Right lobe of liver (tissue), 6 donors: Measurements from ENCODE around the gene AKAP13. TPM values are rescaled to one million over a fixed set of nuclear protein-coding genes. Genes with fewer than 3 reads are reported as not detected.
"Not testable (repeated sequence)": the region's sequence is repeated elsewhere in the genome, so short reads cannot be mapped to it uniquely, and the experiment has no call there.

ENCODE experiments used
- ATAC-seq, 4 donors: fragments of 200-7000 bp; cut with Tn5 transposase; one replicate each; pipeline ENCODE4 v1.9.1; 2020; ENCODE audit warnings: mild to moderate bottlenecking in 4 of 4, moderate library complexity in 4 of 4
- DNase-seq, 3 donors: peaks; one replicate each; pipeline ENCODE4 v3.0.0-alpha.2; 2020
- H3K27ac ChIP-seq, 3 donors: fragments of 200-600 bp; one replicate each; pipeline ENCODE4 v1.8.0; 2022
- H3K27me3 ChIP-seq, 2 donors: fragments of 200-600 bp; one replicate each; pipeline ENCODE4 v1.8.0; 2022
- H3K36me3 ChIP-seq, 4 donors: fragments of 200-600 bp; sonication (generic) in 1 of 4; one replicate each; pipeline versions ENCODE4 v1.5.1 to v1.8.0; 2017 to 2022; ENCODE audit warnings: control low read depth in 1 of 4
- H3K4me1 ChIP-seq, 4 donors: fragments of 200-600 bp; sonication (generic) in 1 of 4; one replicate each; pipeline versions ENCODE4 v1.5.1 to v1.8.0; 2017 to 2022; ENCODE audit warnings: control low read depth in 1 of 4
- H3K4me3 ChIP-seq, 3 donors: fragments of 200-600 bp; one replicate each; pipeline ENCODE4 v1.8.0; 2022
- H3K9me3 ChIP-seq, 4 donors: fragments of 200-600 bp; sonication (generic) in 1 of 4; one replicate each; pipeline versions ENCODE4 v1.5.1 to v1.8.0; 2017 to 2022; ENCODE audit warnings: control low read depth in 1 of 4
- CTCF ChIP-seq, 4 donors: fragments of 200-600 bp in 3 of 4; fragments of 450-650 bp in 1 of 4; IDR thresholded peaks; one replicate each; pipeline versions ENCODE4 v1.5.1 to v1.8.0; 2016 to 2022; ENCODE audit warnings: antibody characterized with exemption in 4 of 4, mild to moderate bottlenecking in 2 of 4
- POLR2A ChIP-seq: fragments of 450-650 bp; IDR thresholded peaks from one replicate; pipeline ENCODE4 v1.6.1; 2017; ENCODE audit warnings: antibody characterized with exemption, mild to moderate bottlenecking
- WGBS: methylation state at CpG from one replicate; pipeline ENCODE4 v1.1.6; 2018; ENCODE audit warnings: low coverage, low lambda C conversion rate; ENCODE audit not compliant: insufficient coverage; ENCODE audit errors: missing lambda C conversion rate; 5-methylcytosine and 5-hydroxymethylcytosine counted together
- intact Hi-C, 2 donors: fragments of 100-400 bp; cut with DNase I; formaldehyde crosslinking; loops; one replicate each; pipeline versions ENCODE4 v1.11.2 to v1.14.1; 2022
- total RNA-seq, 6 experiments: library from RNA; depleted of rRNA in 2 of 6; stranded (reverse); fragments of >200 nt in 2 of 6; fragmentation: NEBNext Ultra II Directional in 3 of 6; extraction: Animal tissue kit (Norgen Biotek cat#: 25700) in 3 of 6; gene quantifications; one replicate each; pipeline versions ENCODE4 v1.1.0 to v1.2.4, GENCODE V29; 2016 to 2023
- donor health status: DM: no; HTN: yes; CAD: no.
- donor health status: DM: no; HTN: no; CAD: no.
- donor health status: DM: no; HTN: no; CAD: no.
- donor health status: DM: no; HTN: yes; CAD: no.
- donor health status: DM: no; HTN: yes; CAD: no.

The AKAP13 gene
- total RNA-seq, 6 experiments from 2014 or later: 50.1 to 73.1 (median 63.9) TPM

GRCh38 chr15:85337425-85338074, 42.9 kb upstream of the AKAP13 start:
- Histone ChIP-seq H3K36me3 (no peaks in the 10 kb centered on the region), H3K9me3 (no peaks in the 10 kb centered on the region), H3K4me3 (no peak overlapping the region), H3K27ac (no peak overlapping the region), H3K27me3 (no peaks in the 10 kb centered on the region), H3K4me1 (peaks cover 0 to 12% (median 4%) of the 10 kb centered on the region in 4 donors)
- WGBS: 54% methylated on average over 6 of the region's 9 CpGs
- TF ChIP-seq CTCF (IDR thresholded peaks at IDR 0.05): no peak
- no peak for TF ChIP-seq POLR2A
- ATAC-seq: peak in 3 of 4 donors; percentile 23 to 39 (median 26)
- intact Hi-C loops: no loop called here
- DNase-seq: no peak

- Histone ChIP-seq H3K4me3 (no peak overlapping the region), H3K4me1 (peaks cover 0 to 13% (median 3%) of the 10 kb centered on the region in 4 donors), H3K36me3 (no peaks in the 10 kb centered on the region), H3K27me3 (no peaks in the 10 kb centered on the region), H3K9me3 (no peaks in the 10 kb centered on the region), H3K27ac (no peak overlapping the region)
- no peak for TF ChIP-seq POLR2A
- ATAC-seq (peak in 1 of 4 donors; percentile 48), DNase-seq (no peak)
- WGBS: 70% methylated on average over 1 of the region's 1 CpG
- intact Hi-C loops: no loop called here
These were observed 40.1 kb upstream of the AKAP13 start for GRCh38 chr15:85340321-85340665.

DNA sequence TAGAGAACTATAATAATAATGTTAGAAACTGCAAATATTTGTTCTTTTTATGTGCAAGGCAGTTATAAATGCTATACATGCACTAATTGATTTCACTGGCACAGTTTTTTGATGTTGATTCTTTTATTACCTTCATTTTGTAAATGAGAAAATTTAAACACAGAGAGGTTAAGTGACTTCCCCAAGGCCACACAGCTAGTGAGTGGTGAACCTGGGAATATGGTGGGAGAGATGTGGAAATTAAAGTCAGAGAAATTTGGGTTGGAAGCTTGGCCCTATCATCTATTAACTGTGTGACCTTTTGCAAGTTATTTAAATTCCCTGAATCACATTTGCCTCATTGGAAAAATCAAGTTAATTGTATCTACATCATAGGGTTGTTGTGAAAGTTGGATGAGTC, 39.6 kb upstream of the AKAP13 start:
- intact Hi-C loops: no loop called here
- Histone ChIP-seq H3K9me3 (no peaks in the 10 kb centered on the region), H3K4me1 (peaks cover 0 to 13% (median under 1%) of the 10 kb centered on the region in 4 donors), H3K4me3 (no peak overlapping the region), H3K36me3 (no peaks in the 10 kb centered on the region), H3K27ac (no peak overlapping the region), H3K27me3 (no peaks in the 10 kb centered on the region)
- DNase-seq: no peak
- no peak for ATAC-seq
- TF ChIP-seq POLR2A (no peak), CTCF (IDR thresholded peaks at IDR 0.05) (no peak)

- DNase-seq, H3K27ac ChIP-seq, ATAC-seq, H3K4me3 ChIP-seq, H3K9me3 ChIP-seq, H3K27me3 ChIP-seq, H3K36me3 ChIP-seq, intact Hi-C loops: not testable (repeated sequence)
- 85% methylated on average over 6 of the region's 6 CpGs for WGBS
- peaks cover 0 to 18% (median 4%) of the 10 kb centered on the region in 4 donors for H3K4me1 ChIP-seq
These were observed 38.2 kb upstream of the AKAP13 start for GRCh38 chr15:85342163-85342562.

- WGBS: 63% methylated on average over 5 of the region's 5 CpGs
- H3K9me3 ChIP-seq, H3K27ac ChIP-seq, H3K27me3 ChIP-seq, H3K4me3 ChIP-seq, ATAC-seq, H3K36me3 ChIP-seq, DNase-seq, intact Hi-C loops: not testable (repeated sequence)
- peaks cover 0 to 25% (median 5%) of the 10 kb centered on the region in 4 donors for H3K4me1 ChIP-seq
These were observed 37.0 kb upstream of the AKAP13 start for GRCh38 chr15:85343443-85343842.

GRCh38 chr15:85344241-85344640, 36.2 kb upstream of the AKAP13 start:
- H3K27me3 ChIP-seq, H3K36me3 ChIP-seq, H3K9me3 ChIP-seq, ATAC-seq, intact Hi-C loops, H3K4me3 ChIP-seq, DNase-seq: not testable (repeated sequence)
- peak overlapping the region in 1 of 3 donors; percentile 66 for H3K27ac ChIP-seq
- peaks cover 0 to 30% (median 6%) of the 10 kb centered on the region in 4 donors for H3K4me1 ChIP-seq
- 70% methylated on average over 1 of the region's 1 CpG for WGBS

- H3K9me3 ChIP-seq, H3K27me3 ChIP-seq, H3K4me3 ChIP-seq, H3K36me3 ChIP-seq, intact Hi-C loops: not testable (repeated sequence)
- ATAC-seq (peak; percentile 57 to 69 (median 64)), DNase-seq (peak; percentile 54 to 80 (median 75))
- 24% methylated on average over 6 of the region's 6 CpGs for WGBS
- peak overlapping the region in 1 of 3 donors; percentile 66 for H3K27ac ChIP-seq
- peaks cover 0 to 33% (median 6%) of the 10 kb centered on the region in 4 donors for H3K4me1 ChIP-seq
These were observed 35.7 kb upstream of the AKAP13 start for GRCh38 chr15:85344653-85345114.

- H3K4me3 ChIP-seq, H3K27me3 ChIP-seq, H3K9me3 ChIP-seq, H3K36me3 ChIP-seq, intact Hi-C loops, DNase-seq: not testable (repeated sequence)
- H3K4me1 ChIP-seq: peaks cover 0 to 33% (median 6%) of the 10 kb centered on the region in 4 donors
- H3K27ac ChIP-seq: peak overlapping the region in 1 of 3 donors; percentile 66
- peak in 3 of 4 donors; percentile 2 to 40 (median 26) for ATAC-seq
- WGBS: 92% methylated on average over 4 of the region's 4 CpGs
These were observed 35.0 kb upstream of the AKAP13 start for GRCh38 chr15:85345196-85345918.
